Stimulated activated CD4-positive, alpha-beta T cell treated with anti-CD3 and anti-CD28 coated beads, TNF-alpha, amount 100 ng/mL, for 1 hour (primary cell): Measurements from ENCODE around the gene ATP8B3.
"Not testable (repeated sequence)": the region's sequence is repeated elsewhere in the genome, so short reads cannot be mapped to it uniquely, and the experiment has no call there.

Source experiments
- DNase-seq, 3 donors: peaks; one replicate each; pipeline ENCODE4 v3.0.0-alpha.2; 2020; ENCODE audit warnings: low read depth in 3 of 3, low spot score in 1 of 3

Gene ATP8B3

DNA sequence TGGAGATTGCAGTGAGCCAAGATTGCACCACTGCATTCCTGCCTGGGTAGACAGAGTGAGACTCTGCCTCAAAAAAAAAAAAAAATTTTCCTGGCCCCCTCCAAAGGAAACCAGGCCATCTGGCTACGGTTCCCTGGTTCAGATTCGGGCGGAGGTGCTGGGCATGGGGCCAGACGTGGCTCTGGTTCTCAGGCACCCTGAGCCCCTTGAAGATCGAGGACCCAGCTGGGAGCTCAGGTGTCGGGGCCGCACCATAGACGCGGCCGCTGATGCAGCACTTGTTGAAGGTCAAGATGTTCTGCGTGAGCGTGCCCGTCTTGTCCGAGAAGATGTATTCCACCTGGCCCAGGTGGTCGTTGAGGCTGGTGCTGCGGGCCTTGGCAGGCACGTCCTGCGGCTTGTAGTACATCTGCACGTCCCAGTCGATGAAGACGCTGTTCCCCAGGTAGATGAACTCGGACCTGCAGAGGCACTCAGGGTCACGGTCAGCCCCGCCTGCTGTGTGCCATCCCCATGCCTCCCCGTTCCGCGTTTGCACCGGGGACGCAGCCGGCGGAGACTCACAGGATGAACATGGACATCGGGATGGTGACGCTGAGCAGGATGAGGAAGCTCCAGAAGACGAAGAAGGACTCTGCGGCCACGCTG lies 12.3 kb downstream of the ATP8B3 start:
- no peak for DNase-seq

- DNase-seq = not testable (repeated sequence)
These were observed 14.8 kb downstream of the ATP8B3 start for GRCh38 chr19:1797313-1797712.

GRCh38 chr19:1796395-1797142 lies 15.5 kb downstream of the ATP8B3 start:
- DNase-seq = no peak

GRCh38 chr19:1794424-1795172 lies 17.5 kb downstream of the ATP8B3 start:
- no peak for DNase-seq

DNA sequence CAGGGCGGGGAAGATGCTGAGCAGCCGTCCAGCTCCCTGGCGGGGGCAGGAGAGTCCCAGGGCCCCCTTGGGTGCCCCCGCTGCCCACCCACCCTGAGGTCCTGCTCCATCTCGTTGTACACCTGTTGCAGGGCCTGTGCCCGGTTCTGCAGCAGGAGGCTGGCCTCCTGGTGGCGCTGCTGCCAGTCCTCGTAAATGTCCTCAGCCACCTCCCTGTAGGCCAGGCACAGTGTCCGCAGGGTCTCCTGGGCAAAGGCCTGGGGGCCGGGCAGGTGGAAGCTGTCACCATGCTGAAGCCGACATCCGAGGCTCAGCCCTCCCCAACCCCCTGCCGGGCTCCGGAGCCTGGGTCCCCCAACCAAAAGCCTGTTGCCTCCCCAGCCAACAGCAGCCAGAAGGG lies 20.2 kb downstream of the ATP8B3 start:
- DNase-seq = no peak

DNA sequence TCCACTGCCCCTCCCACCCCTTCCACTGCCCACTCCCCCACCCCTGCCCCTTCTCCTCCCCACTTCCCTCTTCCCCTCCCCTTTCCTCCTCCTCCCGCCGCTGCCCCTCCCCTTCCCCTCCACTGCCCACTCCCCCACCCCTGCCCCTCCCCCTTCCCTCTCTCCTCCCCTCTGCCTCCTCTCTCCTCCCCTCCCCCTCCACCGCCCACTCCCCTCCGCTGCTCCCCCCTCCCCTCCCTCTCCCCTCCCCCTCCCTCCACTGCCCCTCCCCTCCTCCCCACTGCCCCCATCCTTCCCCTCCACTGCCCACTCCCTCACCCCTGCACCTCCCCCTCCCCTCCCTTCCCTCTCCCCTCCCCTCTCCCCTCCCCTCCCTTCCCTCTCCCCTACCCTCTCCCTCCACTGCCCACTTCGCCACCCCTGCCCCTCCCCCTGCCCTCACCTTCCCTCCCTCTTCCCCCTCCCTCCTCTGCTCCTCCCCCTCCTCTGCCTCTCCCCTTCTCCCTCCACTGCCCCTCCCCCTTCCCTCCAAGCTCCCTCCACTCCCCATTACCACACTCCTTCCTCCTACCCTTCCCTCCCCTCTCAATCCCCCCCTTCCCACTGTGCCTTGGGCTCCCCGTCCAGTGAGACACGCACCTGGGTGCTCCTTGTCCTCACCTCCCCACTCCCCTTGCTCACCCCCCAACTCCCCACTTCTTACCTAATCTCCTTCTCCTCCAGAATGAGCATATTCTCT lies 21.9 kb downstream of the ATP8B3 start:
- no peak for DNase-seq

- DNase-seq = no peak
These were observed 22.6 kb downstream of the ATP8B3 start for GRCh38 chr19:1789261-1790041.

GRCh38 chr19:1787116-1787515 lies 25.0 kb downstream of the ATP8B3 start:
- no peak for DNase-seq

DNA sequence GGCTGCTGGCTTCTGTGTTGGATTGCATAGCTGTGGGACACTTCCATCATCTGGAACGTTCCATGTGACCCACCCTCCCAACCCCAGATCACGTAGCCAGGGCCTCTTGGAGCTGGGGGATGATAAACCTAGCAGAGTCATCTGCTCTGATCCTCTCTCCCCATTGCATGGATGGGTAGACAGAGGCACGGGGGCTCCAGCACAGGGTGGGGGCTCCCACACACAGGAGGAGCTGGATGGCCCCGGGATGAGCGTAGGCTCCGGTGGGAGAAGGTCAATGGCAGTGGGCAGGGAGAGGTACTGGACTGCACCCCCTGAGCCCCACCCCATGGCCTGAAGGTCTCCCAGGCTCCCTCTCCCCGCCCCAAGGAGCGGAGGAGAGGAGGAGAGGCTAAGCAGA lies 25.4 kb downstream of the ATP8B3 start:
- no peak for DNase-seq

DNA sequence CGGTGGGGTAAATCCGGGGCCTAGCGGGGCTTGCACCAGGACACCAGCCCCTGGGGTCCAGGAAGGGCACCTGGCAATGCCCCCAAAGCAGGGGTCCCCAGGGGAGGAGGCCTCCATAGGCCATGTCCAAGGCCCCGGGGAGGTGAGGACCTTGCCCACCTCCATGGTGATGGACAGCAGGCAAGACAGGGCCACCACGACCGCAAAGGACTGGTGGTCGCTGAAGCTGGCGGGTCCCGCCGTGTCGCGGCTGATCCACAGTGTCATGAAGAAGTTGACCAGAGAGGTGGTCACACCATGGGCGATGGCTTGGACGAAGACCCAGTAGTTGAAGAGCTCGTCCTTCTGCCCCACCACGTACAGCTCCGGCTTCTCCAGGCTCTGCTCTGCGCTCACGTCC lies 26.8 kb downstream of the ATP8B3 start:
- no peak for DNase-seq

DNA sequence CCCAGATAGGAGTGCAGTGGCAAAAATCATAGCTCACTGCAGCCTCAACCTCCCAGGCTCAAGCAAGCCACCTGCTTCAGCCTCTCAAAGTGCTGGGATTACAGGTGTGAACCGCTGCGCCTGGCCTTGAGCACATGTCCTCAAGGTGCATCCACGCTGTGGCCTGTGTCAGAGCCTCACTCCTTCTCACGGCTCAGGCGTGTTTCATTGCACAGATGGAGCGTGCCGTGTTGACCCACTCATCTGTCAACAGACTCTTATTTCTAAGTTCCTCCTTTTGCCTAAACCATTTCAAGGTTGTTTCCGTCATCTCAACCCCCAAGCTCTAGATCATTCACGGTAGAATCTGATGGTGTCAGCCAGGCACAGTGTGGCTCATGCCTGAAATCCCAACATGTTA lies 28.2 kb downstream of the ATP8B3 start:
- no peak for DNase-seq

DNA sequence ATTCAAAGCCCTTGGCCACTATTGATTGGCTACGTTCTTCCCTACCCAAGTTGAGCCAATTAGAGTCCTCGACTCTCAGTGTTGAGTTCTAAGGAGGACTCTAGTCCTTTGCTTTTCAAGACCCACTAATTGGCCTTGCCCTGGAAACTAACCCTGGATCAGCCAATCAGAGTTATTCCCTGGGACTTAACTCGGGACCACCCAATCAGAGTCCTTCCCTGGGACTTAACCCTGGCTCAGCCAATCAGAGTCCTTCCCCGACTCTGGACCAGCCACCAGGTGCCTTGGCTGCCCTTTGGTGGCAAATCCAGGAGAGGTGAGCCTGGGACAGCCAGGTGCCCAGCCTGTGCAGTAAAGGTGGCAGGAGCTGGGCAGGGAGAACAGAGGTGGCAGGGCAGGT lies 28.7 kb downstream of the ATP8B3 start:
- DNase-seq = no peak

GRCh38 chr19:1782521-1782920 lies 29.6 kb downstream of the ATP8B3 start:
- no peak for DNase-seq

DNA sequence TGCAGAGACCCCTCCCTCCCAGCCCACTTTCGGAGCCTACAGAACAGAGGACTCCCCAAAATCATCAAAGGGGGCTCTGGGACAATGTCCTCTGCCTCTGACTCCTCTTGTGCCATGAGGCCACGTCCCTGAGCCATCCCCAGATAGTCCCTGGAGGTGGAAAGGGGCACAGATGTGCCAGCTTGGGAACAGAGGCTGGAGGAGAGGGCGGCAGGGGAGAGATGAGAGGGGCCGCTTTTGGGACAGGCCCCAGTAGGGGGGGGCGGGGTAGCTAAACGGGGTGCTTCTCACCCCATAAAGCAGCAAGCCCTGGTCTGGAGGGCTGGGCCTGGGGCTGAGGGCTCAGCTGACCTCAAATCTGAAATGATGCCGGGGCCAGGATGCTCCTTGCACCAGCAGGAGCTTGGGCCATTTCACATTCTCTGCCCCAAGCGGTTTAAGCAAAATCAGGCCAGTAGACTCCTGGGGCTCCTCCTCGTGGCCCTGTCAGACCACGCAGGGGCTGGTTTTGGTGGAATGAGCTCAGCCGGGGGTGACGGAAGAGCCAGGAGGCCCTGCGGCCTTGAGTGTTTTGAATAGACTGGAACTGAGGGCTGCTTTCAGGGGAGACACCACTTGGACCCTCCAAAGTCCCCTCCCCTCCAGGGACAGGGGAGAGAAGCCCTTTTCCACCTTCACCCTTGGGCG lies 31.7 kb downstream of the ATP8B3 start:
- no peak for DNase-seq

DNA sequence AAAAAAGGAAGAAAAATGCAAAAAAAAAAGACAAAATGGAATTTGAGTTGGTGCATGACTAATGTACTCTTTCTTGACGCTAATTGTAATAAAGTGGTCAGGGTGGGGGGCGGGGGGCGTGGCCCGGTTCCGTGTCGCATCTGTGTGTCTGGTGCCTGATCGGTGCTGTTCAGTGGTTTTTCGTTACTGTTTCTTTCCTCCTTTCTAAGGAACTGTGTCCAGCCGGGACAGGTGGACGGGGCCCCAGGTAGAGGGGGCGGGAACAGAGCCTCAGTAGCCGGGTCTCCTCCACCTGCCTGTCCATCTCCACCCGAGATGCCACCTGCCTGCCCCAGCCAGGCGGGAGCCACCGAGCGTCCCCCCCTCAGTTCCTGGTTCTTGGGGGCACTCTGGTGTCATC lies 32.5 kb downstream of the ATP8B3 start:
- no peak for DNase-seq

- DNase-seq = no peak
These were observed 34.9 kb downstream of the ATP8B3 start for GRCh38 chr19:1777149-1777548.

DNA sequence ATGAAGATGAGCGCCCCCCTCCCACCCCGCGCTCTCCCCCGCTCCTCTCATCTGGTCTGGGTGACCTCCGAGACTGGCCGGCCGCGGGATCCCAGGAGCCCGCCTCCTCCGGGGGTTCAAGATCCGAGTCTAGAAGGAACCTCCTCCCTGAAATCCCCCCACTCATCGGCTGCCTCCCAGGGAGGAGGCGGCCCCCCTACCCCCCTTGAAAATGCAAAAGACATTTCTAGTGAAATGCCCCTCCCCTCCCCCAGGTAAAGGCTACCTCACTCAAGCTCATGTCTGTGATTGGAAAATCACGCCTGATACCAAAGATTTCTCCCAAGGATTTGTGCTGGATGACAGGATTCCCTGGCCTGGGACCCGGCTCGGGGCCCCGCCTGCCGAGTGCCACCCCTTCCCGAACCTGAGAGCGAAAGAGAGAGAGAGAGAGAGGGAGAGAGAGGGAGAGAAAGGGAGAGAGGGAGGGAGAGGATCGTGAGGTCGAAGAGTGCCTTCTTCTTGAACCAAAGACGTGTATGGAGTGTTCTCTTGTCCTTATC lies 35.4 kb downstream of the ATP8B3 start:
- no peak for DNase-seq

DNA sequence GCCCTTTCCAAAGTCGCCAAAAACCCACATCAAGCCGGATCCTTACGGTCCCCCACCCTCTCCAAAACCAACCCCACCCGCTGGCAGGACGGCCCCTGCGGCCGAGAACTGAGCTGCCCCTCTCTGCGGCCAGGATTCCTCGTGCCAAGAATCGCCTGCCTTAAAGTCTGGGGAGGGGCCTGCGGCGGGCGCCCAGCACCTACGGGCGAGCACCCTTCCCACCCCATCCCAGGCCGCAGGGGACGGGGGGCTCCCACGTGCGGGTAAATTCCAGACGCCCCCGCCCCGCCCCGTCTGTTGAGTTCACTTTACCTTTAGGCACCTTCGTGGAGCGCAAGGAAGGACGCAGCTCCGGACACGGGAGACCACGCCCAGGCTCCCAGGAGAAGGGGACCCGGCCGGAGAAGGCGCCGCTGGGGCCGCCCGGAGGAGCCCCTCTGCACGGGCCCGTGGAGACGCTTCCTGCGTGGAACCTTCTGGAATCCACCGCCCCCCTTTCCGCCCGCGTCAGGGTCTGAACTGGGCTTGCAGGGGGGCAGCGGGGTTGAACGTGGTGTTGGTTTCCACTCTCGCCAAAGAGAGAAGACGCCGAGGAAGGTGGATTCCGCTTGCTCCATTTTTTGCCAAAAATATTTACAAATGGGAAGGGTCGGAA lies 36.0 kb downstream of the ATP8B3 start:
- no peak for DNase-seq

DNA sequence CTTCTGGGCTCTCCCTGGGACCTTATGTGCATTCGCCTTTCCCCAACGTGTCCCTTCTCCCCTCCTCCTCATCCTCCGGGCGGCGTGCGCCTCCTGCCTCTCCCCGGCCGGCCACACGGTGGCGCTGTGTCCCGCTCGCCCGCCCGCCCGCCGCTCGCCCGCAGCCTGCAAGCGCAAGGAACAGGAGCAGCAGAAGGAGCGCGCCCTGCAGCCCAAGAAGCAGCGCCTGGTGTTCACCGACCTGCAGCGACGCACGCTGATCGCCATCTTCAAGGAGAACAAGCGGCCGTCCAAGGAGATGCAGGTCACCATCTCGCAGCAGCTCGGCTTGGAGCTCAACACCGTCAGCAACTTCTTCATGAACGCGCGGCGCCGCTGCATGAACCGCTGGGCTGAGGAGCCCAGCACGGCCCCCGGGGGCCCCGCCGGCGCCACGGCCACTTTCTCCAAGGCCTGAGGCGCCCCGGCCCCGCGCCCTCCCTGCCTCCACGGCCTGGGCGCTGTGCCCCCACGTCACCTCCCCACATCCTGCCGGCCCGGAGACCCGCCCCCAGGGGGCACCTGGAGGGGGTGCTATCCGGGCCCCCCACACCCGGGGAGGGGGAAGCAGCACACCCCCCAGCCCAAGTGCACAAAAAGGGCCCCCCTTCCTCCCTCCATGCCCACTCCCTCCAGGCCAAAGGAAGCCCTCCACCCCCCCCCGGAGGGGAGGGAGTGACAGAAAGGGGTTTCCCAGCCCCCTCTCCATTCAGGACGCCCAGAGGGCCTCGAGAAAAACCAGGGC lies 36.9 kb downstream of the ATP8B3 start:
- peak in 1 of 3 donors; percentile 12 for DNase-seq
